GM12873 (cell line): ENCODE data around the gene AGO3.

ENCODE experiments used
- TF ChIP-seq, protein P1 (sequence below): IDR thresholded peaks from 2 replicates; pipeline ENCODE4 v1.5.1; 2012; ENCODE audit warnings: low read depth, mild to moderate bottlenecking, moderate library complexity, low read length, control low read depth; ENCODE audit not compliant: insufficient read depth; ENCODE audit errors: missing control alignments

Gene AGO3

DNA sequence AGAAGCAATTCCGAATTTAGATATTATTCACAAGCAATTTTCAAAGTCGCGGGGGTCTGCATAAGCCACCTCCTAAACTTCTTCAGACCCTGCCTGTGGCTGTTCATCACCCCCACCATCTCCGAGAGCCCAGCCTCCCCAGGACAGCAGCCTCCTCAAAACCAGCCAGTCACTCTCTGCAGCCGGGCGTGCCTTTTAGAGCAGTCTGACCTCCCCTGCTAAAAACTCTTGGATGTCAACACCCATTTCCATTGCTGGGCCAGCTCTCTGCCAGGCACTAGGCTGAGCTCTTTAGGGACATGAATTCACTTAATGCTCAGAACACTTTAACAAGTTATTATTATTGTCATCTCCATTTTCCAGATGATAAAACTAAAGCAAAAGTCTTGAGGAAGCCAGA lies 169.5 kb downstream of the AGO3 start:
- TF ChIP-seq, protein P1, sequence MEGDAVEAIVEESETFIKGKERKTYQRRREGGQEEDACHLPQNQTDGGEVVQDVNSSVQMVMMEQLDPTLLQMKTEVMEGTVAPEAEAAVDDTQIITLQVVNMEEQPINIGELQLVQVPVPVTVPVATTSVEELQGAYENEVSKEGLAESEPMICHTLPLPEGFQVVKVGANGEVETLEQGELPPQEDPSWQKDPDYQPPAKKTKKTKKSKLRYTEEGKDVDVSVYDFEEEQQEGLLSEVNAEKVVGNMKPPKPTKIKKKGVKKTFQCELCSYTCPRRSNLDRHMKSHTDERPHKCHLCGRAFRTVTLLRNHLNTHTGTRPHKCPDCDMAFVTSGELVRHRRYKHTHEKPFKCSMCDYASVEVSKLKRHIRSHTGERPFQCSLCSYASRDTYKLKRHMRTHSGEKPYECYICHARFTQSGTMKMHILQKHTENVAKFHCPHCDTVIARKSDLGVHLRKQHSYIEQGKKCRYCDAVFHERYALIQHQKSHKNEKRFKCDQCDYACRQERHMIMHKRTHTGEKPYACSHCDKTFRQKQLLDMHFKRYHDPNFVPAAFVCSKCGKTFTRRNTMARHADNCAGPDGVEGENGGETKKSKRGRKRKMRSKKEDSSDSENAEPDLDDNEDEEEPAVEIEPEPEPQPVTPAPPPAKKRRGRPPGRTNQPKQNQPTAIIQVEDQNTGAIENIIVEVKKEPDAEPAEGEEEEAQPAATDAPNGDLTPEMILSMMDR = no peak

GRCh38 chr1:36101546-36101945 lies 170.6 kb downstream of the AGO3 start:
- TF ChIP-seq, protein P1 = no peak

DNA sequence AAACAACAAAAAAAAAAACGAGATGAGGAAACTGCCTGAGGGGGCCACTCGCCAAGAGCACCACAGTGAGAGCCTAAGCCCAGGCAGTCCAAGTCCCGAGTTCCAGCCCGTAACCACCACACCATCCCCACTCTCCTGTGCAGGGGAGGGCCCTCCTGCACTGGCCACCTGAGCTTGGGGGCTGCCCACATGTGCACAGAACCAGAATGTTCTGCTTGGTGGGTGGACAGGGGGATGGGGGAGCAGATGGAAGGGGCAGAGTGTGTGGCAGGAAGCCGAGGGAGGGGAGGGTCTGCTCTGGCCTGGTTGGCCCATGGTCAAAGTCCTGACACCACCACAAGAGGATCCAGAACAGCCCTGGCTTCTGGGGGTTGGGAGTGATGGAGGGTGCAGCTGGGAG lies 175.4 kb downstream of the AGO3 start:
- TF ChIP-seq, protein P1 = no peak

DNA sequence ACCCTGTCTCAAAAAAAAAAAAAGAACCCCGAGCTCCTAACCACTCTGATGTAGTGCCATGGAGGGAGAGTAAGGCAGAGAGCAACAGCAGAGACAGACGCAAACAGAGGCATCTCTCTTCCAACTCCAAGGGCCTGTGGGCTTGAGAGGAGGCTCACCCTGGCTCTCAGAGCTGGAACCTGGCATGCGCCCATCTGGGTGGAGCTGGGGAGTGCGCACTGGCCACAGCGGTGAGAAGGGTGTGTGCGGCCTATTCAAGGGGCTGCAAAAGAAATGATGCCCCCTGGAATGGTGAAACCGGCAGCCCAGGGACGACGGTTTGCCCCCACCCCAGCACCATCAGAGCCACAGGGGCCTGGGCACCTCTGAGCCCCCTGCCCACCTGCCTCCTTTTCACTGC lies 176.5 kb downstream of the AGO3 start:
- TF ChIP-seq, protein P1 = no peak

DNA sequence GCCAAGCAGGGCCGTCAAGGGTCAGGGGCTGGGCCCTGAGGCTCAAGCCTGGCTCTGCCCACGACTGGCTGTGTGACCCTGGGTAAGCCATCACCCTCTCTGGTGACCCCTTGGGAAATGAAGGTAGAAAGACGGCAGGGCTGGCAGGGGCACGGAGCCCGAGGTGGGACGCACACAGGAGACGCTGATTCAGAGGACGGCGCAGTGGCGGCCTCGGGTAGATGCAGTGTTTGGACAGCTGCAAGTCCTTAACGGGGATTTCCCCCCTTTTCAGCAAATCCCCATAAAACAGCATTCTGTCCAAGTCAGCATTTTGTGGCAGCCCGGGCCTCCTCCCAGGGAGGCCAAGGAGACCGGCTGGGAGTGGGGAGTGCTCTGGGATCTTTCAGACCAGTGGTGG lies 177.4 kb downstream of the AGO3 start:
- TF ChIP-seq, protein P1 = no peak

- TF ChIP-seq, protein P1 = no peak
These were observed 178.3 kb downstream of the AGO3 start for GRCh38 chr1:36109041-36109679.

- TF ChIP-seq, protein P1 = no peak
These were observed 180.2 kb downstream of the AGO3 start for GRCh38 chr1:36111151-36111550.
